ENCODE measurements around the gene UBQLN3. TPM values are rescaled to one million over a fixed set of nuclear protein-coding genes. Genes with fewer than 3 reads are reported as not detected.

UBQLN3 gene
- total and polyA plus RNA-seq, 2 of the 13 experiments (the other 11 are each of a cell fraction or from before 2014, with no cell fraction given), result 0.08 TPM; not detected in 1

DNA sequence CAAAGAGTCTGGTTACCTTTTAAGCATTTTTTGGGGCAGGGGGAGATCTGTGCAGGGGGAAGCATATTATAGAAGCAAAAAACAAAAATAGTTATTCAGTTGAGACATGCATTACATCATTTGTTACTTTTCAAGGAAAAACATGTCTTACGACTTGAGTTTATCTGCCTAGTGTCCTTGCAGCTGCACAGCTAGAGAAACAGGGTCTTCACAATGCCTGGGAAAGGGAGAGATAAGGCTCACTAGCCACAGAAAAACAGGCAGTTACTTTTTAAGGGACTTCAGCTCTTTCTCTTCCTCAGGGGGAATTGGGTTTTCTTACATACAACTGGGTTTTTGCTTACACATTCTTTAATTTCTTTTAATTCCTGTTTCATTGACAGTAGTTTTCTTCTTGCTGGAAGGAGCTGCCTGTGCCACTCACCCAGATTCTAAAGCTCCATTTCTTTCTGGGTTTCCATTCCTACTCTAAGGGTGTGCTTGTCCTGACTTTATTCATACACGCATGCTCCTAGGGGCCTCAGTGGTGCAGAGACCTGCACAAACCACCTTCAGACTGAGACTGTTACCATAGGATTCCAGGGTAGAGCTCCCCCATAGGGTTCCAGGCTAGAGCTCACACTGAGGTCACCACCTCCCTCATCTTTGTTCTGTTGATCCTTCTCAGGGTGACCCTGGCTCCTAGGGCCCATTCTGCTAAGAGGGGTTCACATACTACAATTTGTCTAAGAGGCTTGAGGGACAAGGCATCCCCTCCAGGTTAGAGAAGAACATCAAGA lies 21.5 kb upstream of the UBQLN3 start:
- Histone ChIP-seq H3K4me2 (ENCODE audit: low read depth, low read length) (no peak overlapping the region), H3K27me3 (ENCODE audit: control insufficient read depth in 1 of 2, insufficient read depth in 2 of 2, low read length in 2 of 2) (peaks cover 0 to 6% of the 10 kb centered on the region in 2 experiments; a peak in 2 of 5 replicates), H4K20me1 (ENCODE audit: insufficient read depth, low read length) (no peaks in the 10 kb centered on the region), H3K4me1 (ENCODE audit: insufficient read depth, low read length) (no peaks in the 10 kb centered on the region), H3K36me3 (replicated peaks in 1 of 2; ENCODE audit: control insufficient read depth in 1 of 2, insufficient read depth in 2 of 2, low read length in 2 of 2) (no peaks in the 10 kb centered on the region), H3K4me3 (replicated peaks in 1 of 3; ENCODE audit: insufficient read depth in 1 of 3, low read depth in 2 of 3, low read length in 3 of 3) (no peak overlapping the region), H3K9ac (ENCODE audit: insufficient read depth, low read depth, low read length) (no peak overlapping the region), H3K79me2 (ENCODE audit: insufficient read depth, low read length) (no peaks in the 10 kb centered on the region), H3K9me3 (ENCODE audit: low read length) (no peaks in the 10 kb centered on the region), H3K27ac (ENCODE audit: extremely low read length, insufficient read depth, low read length) (no peak overlapping the region), H2AFZ (ENCODE audit: low read length) (no peak overlapping the region)
- DNase-seq (ENCODE audit: low spot score) (no peak), ATAC-seq (no peak), FAIRE-seq (no peak)
- intact Hi-C loops (cut with micrococcal nuclease; ENCODE audit: unreplicated experiment), result no loop called here
- WGBS (ENCODE audit: low lambda C conversion rate), result 55% methylated on average over 2 of the region's 2 CpGs
- ChIA-PET POLR2A (no interaction called here), CTCF (ENCODE audit: low intra/inter-chr PET ratio, low total read pairs) (no interaction called here)
- TF ChIP-seq DRAP1 (CRISPR knock-in tag; IDR thresholded peaks at IDR 0.05) (no peak), HOXD1 (CRISPR knock-in tag; IDR thresholded peaks at IDR 0.05) (no peak), ATF4 (CRISPR knock-in tag; IDR thresholded peaks at IDR 0.05) (no peak), ZNF512B (CRISPR knock-in tag; IDR thresholded peaks at IDR 0.05; ENCODE audit: borderline replicate concordance) (no peak), FOXM1 (CRISPR knock-in tag; IDR thresholded peaks at IDR 0.05) (no peak), REPIN1 (CRISPR knock-in tag; IDR thresholded peaks at IDR 0.05; ENCODE audit: borderline replicate concordance, low read depth) (no peak)
- in situ Hi-C loops (cut with HindIII; ENCODE audit: extremely low pct_ligation_motif_present, low pct_unique_long_range_greater_than_20kb), result no loop called here
- BruUV-seq (replicated peaks), result no TSS peak
